T-helper 17 cell (primary cell): ENCODE measurements around the gene ZNF341. TPM values are rescaled to one million over a fixed set of nuclear protein-coding genes. Genes with fewer than 3 reads are reported as not detected.
A peak's percentile ranks its signal among the peaks of the same experiment; 100 is the strongest.

ENCODE experiments used
- ATAC-seq: fragments of 150-1000 bp; cut with Tn5 transposase; 2 replicates; pipeline ENCODE4 v1.10.0; 2021; ENCODE audit warnings: mild to moderate bottlenecking, moderate library complexity
- DNase-seq, 3 donors: peaks; one replicate each; pipeline versions ENCODE4 v3.0.0 to v3.0.0-alpha.2; 2020 to 2021
- H3K9me3 ChIP-seq: one replicate; pipeline ENCODE4 v1.7.0; 2013; ENCODE audit warnings: low read length, mild to moderate bottlenecking; ENCODE audit not compliant: control insufficient read depth, poor library complexity, severe bottlenecking
- H3K27ac Mint-ChIP-seq: one replicate; pipeline ENCODE4 v1.8.0; 2022; ENCODE audit warnings: mild to moderate bottlenecking, moderate library complexity, mixed read lengths
- H3K27me3 Mint-ChIP-seq: one replicate; pipeline ENCODE4 v1.8.0; 2022; ENCODE audit warnings: mixed read lengths
- H3K36me3 Mint-ChIP-seq: one replicate; pipeline ENCODE4 v1.8.0; 2022; ENCODE audit warnings: low read depth, mixed read lengths
- H3K4me1 Mint-ChIP-seq: one replicate; pipeline ENCODE4 v1.8.0; 2022; ENCODE audit warnings: mild to moderate bottlenecking, mixed read lengths
- H3K4me3 Mint-ChIP-seq: one replicate; pipeline ENCODE4 v1.8.0; 2022; ENCODE audit warnings: mild to moderate bottlenecking, moderate library complexity, mixed read lengths
- total RNA-seq, 4 donors: library from RNA in 2 of 4; stranded (reverse) in 2 of 4; gene quantifications; one replicate each; pipeline ENCODE4 v1.2.3 and lab custom pipeline; 2022 to 2026

Gene ZNF341
- total RNA-seq, 2 donors from 2014 or later = 4.0 to 4.2 TPM

DNA sequence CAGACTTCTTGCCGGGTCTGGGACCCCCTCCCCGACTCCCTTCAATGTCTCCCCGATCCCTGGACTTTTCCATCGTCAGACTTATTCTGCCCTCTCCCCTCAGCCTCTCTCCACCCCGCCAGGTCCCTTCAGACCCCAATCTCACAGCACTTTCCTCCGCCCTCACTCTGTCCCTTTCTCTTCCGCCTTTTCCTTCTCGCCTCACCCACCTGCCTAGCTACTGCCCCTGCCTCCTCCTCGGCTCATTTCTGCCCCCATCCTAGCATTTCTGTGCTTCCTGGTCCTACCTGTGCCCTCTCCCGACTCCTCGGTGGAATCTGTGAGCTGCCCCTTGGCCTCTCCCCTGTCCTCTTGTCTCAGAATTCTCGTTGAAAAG lies 80.0 kb downstream of the ZNF341 start:
- H3K4me1 Mint-ChIP-seq = peaks cover 35% of the 10 kb centered on the region

DNA sequence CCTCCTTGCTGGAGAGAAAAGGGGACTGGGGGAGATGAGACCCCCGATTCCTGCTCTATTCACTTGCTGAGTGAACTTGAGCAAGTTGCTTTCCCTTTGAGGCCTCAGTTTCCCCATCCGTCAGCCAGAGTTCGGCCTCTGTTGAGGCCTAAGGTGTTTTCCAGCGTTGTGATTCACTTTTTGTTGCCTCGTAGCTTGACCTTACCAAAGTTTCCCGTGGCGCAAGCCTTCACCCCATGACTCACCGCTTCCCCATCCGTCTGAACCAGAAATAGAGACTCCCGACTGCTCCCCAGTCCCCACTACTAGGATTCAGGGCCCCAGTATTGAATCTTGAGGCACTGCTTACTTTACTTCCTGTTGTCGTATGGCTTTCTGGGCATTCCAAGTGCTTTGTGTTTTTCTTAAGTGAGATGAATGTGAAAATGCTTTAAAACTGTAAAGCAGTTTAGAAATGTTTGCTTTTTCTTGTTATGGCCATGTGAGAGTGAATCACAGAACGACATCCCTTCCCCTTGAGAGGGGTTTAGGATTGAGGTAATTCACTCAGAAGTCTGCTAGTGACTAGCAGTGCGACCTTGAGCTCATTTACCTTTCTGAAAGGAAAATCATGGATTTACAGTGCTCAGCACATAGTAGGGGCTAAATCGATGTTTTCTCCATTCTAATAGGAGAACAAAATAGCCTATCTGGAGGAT lies 80.5 kb downstream of the ZNF341 start:
- DNase-seq (peak in 1 of 3 donors; percentile 11), ATAC-seq (no peak)
- Mint-ChIP-seq H3K27ac (peak overlapping the region; percentile 96), H3K27me3 (no peaks in the 10 kb centered on the region), H3K4me1 (peaks cover 39% of the 10 kb centered on the region), H3K36me3 (peaks cover 7% of the 10 kb centered on the region), H3K4me3 (peak overlapping the region; percentile 98)
- no peaks in the 10 kb centered on the region for H3K9me3 ChIP-seq

More for the DNA sequence above, 80.0 kb downstream of the ZNF341 start:
- DNase-seq = no peak
- H3K9me3 ChIP-seq = no peaks in the 10 kb centered on the region
- peak overlapping the region; percentile 98 for H3K4me3 Mint-ChIP-seq
- H3K36me3 Mint-ChIP-seq = peaks cover 7% of the 10 kb centered on the region
- no peak for ATAC-seq
- peak overlapping the region; percentile 96 for H3K27ac Mint-ChIP-seq
- H3K27me3 Mint-ChIP-seq = no peaks in the 10 kb centered on the region

DNA sequence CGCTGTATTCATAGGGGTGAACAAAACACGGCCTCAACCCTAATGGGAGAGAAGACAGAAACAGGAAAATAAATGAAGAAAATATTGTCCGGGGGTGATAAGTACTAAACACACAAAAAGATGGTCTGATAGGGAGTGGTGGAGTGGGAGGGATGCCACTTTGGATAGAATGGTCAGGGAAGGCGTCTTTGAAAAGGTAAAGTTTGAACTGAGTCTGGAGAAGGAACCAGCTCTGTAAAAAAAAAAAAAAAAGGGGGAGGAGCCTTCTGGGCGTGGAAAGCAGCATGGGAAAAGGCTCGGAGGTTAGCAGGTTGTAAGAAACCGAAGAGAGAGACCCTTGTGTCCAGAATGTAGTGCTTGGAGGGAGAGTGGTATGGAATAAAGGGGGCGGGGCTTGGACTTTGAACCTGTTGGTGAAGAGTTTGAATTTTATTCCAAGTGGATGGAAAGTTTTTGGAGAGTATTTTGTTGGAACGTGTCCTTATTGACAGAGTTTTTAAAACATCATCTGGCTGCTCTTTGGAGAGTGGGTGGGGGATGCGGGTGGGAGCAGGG lies 81.2 kb downstream of the ZNF341 start:
- H3K4me3 Mint-ChIP-seq = peak overlapping the region; percentile 98
- no peaks in the 10 kb centered on the region for H3K27me3 Mint-ChIP-seq
- peaks cover 7% of the 10 kb centered on the region for H3K36me3 Mint-ChIP-seq
- ATAC-seq = no peak
- peaks cover 46% of the 10 kb centered on the region for H3K4me1 Mint-ChIP-seq
- no peaks in the 10 kb centered on the region for H3K9me3 ChIP-seq
- DNase-seq = no peak
- H3K27ac Mint-ChIP-seq = peak overlapping the region; percentile 96

DNA sequence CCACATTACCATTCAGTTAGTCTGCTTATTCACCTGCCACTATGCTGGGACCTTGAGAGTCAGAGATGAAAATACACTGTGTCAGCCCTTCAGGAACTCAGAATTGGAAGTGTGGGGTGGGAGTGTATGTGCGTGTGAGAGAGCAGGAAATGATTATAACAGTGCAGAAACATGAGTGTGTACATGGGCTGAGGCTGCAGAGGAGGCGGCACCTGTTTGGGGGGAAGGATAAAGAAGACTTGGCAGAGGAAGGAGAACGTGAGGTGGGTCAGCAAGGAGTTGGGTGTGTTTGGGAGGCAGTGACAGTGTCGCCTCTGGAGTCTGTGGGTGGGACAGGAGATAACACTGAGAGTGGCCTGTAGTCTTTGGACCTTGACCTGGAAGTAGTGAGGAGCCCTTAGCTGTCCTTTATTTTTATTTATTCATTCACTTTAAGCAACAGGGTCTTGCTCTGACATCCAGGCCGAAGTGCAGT lies 82.5 kb downstream of the ZNF341 start:
- no peaks in the 10 kb centered on the region for H3K27me3 Mint-ChIP-seq
- peaks cover 55% of the 10 kb centered on the region for H3K4me1 Mint-ChIP-seq
- H3K36me3 Mint-ChIP-seq = peaks cover 7% of the 10 kb centered on the region
- no peaks in the 10 kb centered on the region for H3K9me3 ChIP-seq
- peak overlapping the region; percentile 19 for H3K4me3 Mint-ChIP-seq
- DNase-seq (no peak), ATAC-seq (no peak)
- H3K27ac Mint-ChIP-seq = peak overlapping the region; percentile 70

DNA sequence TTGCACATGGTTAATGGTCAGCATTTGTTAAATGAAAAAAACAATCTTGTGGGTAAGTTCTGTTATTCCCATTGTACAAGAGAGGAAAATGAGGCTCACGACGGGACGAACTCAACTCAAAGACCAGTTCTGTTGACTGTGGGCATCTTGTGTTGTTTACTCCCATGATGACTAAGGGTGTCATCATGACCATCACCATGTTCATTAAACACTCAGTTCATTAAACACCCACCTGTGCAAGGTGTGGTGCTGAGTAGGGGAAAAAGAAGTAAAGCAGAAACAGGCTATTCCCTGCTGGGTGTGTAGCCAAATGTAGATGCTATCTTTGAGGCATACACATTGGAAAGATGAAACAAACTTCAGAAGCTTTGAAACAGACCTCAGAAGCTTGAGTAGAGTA lies 83.9 kb downstream of the ZNF341 start:
- H3K36me3 Mint-ChIP-seq = peaks cover 7% of the 10 kb centered on the region
- H3K27me3 Mint-ChIP-seq = no peaks in the 10 kb centered on the region
- H3K4me1 Mint-ChIP-seq = peaks cover 63% of the 10 kb centered on the region
- no peaks in the 10 kb centered on the region for H3K9me3 ChIP-seq
- H3K27ac Mint-ChIP-seq = peak overlapping the region; percentile 60
- ATAC-seq (no peak), DNase-seq (no peak)
- no peak overlapping the region for H3K4me3 Mint-ChIP-seq

DNA sequence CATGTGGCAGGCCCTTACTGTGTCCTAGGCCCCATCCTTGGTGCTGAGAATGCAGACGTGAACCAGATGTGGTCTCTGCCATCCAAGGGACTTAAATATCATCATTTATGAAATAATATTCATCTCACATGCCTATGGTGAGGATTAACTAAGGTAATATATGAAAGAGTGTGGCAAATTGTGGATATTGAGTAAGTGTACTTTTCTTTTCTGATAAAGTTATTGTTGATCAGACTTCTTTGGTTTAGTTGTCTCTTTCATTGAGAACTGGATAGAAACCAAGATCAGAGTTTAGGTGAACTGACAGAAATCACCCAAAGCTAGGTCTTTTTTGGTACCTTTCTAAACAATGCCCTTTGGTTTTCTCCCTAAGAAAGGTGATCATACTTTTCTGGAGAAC lies 84.4 kb downstream of the ZNF341 start:
- no peaks in the 10 kb centered on the region for H3K9me3 ChIP-seq
- peaks cover 7% of the 10 kb centered on the region for H3K36me3 Mint-ChIP-seq
- DNase-seq (no peak), ATAC-seq (no peak)
- no peak overlapping the region for H3K4me3 Mint-ChIP-seq
- H3K27ac Mint-ChIP-seq = peak overlapping the region; percentile 60
- H3K4me1 Mint-ChIP-seq = peaks cover 63% of the 10 kb centered on the region
- H3K27me3 Mint-ChIP-seq = no peaks in the 10 kb centered on the region

DNA sequence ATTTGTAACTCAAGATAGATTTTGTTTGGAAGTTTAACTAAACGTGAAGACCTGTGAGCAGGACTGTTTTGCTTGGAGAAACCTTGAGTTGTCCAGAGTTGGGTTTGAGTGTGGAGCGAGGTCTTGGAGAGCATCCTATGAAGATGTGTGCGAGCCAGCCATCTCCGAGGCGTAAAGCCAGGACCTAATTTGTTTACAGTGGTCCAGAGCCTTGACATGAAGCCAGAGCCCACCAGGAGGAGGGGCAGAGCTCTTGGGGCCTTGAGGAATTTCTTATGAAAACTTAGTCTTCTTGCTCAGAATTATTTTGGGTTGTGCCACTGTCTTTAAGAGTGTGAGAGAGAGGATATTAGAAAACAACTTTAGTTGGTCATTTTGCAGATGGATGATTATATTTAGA lies 85.6 kb downstream of the ZNF341 start:
- peaks cover 56% of the 10 kb centered on the region for H3K4me1 Mint-ChIP-seq
- no peak overlapping the region for H3K4me3 Mint-ChIP-seq
- H3K27me3 Mint-ChIP-seq = no peaks in the 10 kb centered on the region
- H3K9me3 ChIP-seq = no peaks in the 10 kb centered on the region
- DNase-seq (no peak), ATAC-seq (no peak)
- H3K36me3 Mint-ChIP-seq = peaks cover 4% of the 10 kb centered on the region
- H3K27ac Mint-ChIP-seq = peak overlapping the region; percentile 53

DNA sequence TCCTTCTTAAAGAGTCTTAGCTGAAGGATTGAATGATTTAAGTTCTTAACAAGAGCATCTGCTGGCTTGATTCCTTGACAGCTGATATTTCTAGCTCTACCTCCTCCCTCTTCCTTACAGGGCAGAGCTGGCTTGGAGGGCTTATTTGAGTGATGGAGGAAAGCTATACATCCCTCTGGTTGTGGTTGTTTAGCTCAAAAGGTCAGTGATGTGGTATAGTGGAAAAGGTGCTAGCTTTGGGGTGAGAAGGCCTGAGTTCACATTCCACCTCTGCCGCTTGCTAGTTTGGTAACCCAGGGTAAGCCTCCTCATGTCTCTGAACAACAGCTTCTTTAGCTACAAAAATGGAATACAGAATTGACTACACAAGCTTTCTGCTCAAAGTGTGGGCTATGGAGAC lies 87.7 kb downstream of the ZNF341 start:
- Mint-ChIP-seq H3K4me3 (peak overlapping the region; percentile 50), H3K4me1 (peaks cover 43% of the 10 kb centered on the region), H3K27ac (peak overlapping the region; percentile 57), H3K27me3 (no peaks in the 10 kb centered on the region), H3K36me3 (peaks cover 4% of the 10 kb centered on the region)
- H3K9me3 ChIP-seq = no peaks in the 10 kb centered on the region
- ATAC-seq (no peak), DNase-seq (no peak)

DNA sequence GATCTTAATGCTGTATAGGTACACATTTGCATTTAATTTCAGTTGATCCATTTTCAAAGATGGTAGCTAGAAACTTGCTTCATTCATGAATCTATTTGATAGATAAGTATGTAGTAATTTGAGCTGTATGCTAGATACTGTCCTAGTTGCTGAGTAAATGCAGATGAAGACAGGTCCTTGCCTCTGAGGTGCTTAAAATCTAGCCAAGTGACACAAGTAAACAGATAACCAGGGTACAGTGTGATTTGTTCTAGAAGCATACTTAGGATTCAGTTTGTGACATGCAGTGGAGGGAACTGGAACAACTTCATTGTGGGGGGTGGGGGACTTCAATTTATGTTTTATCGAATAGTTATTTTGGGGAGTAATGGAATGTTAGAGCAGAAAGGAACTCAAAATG lies 88.6 kb downstream of the ZNF341 start:
- no peaks in the 10 kb centered on the region for H3K27me3 Mint-ChIP-seq
- no peaks in the 10 kb centered on the region for H3K36me3 Mint-ChIP-seq
- DNase-seq (no peak), ATAC-seq (no peak)
- peak overlapping the region; percentile 57 for H3K27ac Mint-ChIP-seq
- H3K4me1 Mint-ChIP-seq = peaks cover 44% of the 10 kb centered on the region
- no peaks in the 10 kb centered on the region for H3K9me3 ChIP-seq
- no peak overlapping the region for H3K4me3 Mint-ChIP-seq

DNA sequence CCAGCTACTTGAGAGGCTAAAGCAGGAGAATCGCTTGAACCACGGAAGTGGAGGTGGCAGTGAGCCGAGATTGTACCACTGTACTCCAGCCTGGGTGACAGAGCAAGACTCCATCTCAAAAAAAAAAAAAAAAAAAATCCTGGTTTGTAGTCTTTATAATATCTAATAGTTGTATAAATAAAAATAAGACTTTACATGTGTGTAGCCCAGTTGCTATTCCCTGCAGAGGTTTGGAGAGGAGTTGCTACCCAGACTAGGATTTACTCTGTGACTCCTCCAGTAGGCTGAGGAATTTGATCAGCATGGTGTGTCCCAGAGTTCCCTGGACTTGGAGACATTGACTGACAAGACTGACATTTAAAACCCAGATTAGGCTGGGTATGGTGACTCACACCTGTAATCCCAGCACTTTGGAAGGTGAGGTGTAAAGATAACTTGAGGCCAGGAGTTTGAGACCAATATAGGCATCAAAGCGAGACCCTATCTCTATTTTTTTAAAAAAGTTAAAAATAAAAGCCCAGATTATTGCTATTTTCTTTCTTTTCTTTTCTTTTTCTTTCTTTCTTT lies 89.6 kb downstream of the ZNF341 start:
- H3K4me3 Mint-ChIP-seq = no peak overlapping the region

DNA sequence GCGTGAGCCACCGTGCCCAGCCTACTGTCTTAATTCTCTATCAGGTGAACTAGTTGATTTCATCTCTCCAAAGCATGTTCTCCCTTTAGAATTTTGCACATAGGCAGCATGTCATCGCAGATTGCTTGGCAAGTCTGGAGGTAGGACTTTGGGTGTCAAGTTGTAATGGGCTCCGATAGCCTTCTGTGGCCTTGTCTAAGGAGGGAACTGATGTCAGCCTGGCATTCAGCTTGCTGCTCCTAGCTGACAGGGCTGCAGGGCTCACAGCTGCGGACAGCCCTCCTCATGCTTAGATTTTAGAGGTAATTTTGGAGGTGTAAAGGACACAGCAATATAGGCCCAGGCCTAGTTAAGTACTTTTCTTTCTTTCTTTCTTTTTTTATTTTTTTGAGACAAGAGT lies 90.6 kb downstream of the ZNF341 start:
- ATAC-seq = no peak
- Mint-ChIP-seq H3K27ac (peak overlapping the region; percentile 16), H3K27me3 (no peaks in the 10 kb centered on the region), H3K4me3 (no peak overlapping the region), H3K36me3 (no peaks in the 10 kb centered on the region), H3K4me1 (peaks cover 56% of the 10 kb centered on the region)
- no peaks in the 10 kb centered on the region for H3K9me3 ChIP-seq
- DNase-seq = no peak

More for the DNA sequence above, 89.6 kb downstream of the ZNF341 start:
- H3K9me3 ChIP-seq = no peaks in the 10 kb centered on the region
- H3K4me1 Mint-ChIP-seq = peaks cover 53% of the 10 kb centered on the region
- DNase-seq (no peak), ATAC-seq (no peak)
- H3K36me3 Mint-ChIP-seq = no peaks in the 10 kb centered on the region
- no peak overlapping the region for H3K27ac Mint-ChIP-seq
- no peaks in the 10 kb centered on the region for H3K27me3 Mint-ChIP-seq

DNA sequence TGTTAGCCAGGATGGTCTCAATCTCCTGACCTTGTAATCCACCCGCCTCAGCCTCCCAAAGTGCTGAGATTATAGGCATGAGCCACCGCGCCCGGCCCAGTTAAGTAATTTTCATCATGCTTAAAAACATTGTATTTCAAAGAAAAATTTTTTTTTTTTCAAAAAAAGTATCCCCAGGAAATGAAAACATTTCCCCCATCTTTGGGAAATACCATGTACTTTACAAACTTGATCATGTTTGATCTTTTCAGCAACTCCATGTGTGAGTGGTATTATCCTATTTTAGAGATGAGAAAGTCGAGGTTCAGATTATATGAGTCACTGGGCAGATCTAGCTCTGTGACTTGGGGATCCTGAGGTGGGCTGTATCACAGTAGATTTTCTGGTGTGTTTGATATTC lies 91.2 kb downstream of the ZNF341 start:
- H3K27ac Mint-ChIP-seq = peak overlapping the region; percentile 16
- no peak overlapping the region for H3K4me3 Mint-ChIP-seq
- peaks cover 54% of the 10 kb centered on the region for H3K4me1 Mint-ChIP-seq
- no peaks in the 10 kb centered on the region for H3K9me3 ChIP-seq
- H3K27me3 Mint-ChIP-seq = no peaks in the 10 kb centered on the region
- ATAC-seq (no peak), DNase-seq (no peak)
- H3K36me3 Mint-ChIP-seq = no peaks in the 10 kb centered on the region

DNA sequence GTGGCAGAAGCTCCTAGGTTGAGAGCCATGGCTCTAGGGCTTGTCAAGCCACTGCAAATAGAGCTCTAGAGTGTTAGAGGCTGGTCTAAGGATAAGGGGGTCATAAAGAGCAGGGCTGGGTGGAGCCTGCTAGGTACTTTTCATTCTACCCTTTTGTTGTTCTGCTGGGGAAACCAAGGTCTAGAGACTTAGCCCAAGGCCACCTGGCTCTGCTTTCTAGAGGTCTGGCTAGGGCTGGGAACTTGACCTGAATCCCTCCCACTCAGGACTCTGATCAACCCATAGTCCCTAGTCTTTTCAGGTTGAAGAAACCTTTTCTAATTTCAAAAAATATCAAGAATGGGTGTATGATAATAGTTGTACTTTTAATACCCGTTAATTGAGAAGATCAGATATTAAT lies 93.1 kb downstream of the ZNF341 start:
- Mint-ChIP-seq H3K27ac (peak overlapping the region; percentile 37), H3K36me3 (no peaks in the 10 kb centered on the region), H3K27me3 (no peaks in the 10 kb centered on the region), H3K4me3 (no peak overlapping the region), H3K4me1 (peaks cover 55% of the 10 kb centered on the region)
- ATAC-seq (no peak), DNase-seq (no peak)
- H3K9me3 ChIP-seq = no peaks in the 10 kb centered on the region
